ENCODE data around the gene NCBP1.

GRCh38 chr9:97604901-97605645 lies 28.5 kb upstream of the NCBP1 start:
- TF ChIP-seq CTCF (IDR thresholded peaks at IDR 0.05) (no peak), POLR2AphosphoS5 (IDR thresholded peaks at IDR 0.05; ENCODE audit: low read depth, low read length) (no peak), GABPA (IDR thresholded peaks at IDR 0.05; ENCODE audit: low read depth) (no peak), FOXM1 (IDR thresholded peaks at IDR 0.05; ENCODE audit: low read depth) (no peak), TAF1 (IDR thresholded peaks at IDR 0.05; ENCODE audit: borderline replicate concordance, low read depth, low read length) (no peak), SIN3A (IDR thresholded peaks at IDR 0.05; ENCODE audit: borderline replicate concordance, low read depth, low read length) (no peak), NRF1 (IDR thresholded peaks at IDR 0.05; ENCODE audit: low read depth, low read length) (no peak), EZH2phosphoT487 (IDR thresholded peaks at IDR 0.05; ENCODE audit: borderline replicate concordance, low read depth) (no peak), RCOR1 (IDR thresholded peaks at IDR 0.05; ENCODE audit: low read length) (no peak), SMC3 (IDR thresholded peaks at IDR 0.05; ENCODE audit: low read depth, low read length) (no peak), MAX (IDR thresholded peaks at IDR 0.05; ENCODE audit: low read depth) (no peak), MXI1 (IDR thresholded peaks at IDR 0.05; ENCODE audit: low read depth, low read length) (no peak), JUND (IDR thresholded peaks at IDR 0.05) (no peak)

Measured in SK-N-SH (cell line).